Fibroblast of lung (primary cell): Measurements from ENCODE around the gene POU4F3. TPM values are rescaled to one million over a fixed set of nuclear protein-coding genes. Genes with fewer than 3 reads are reported as not detected.

Experiments used
- DNase-seq, 2 donors: peaks; one replicate each; pipeline versions ENCODE4 v3.0.0 to v3.0.0-alpha.2; 2010; ENCODE audit warnings: low read depth in 2 of 2
- H2AFZ ChIP-seq: 2 replicates; pipeline ENCODE4 v1.5.1; 2012; ENCODE audit warnings: low read length, control low read depth, inconsistent platforms
- H3K27ac ChIP-seq: 2 replicates; pipeline ENCODE4 v1.5.1; 2011; ENCODE audit warnings: low read length, control low read depth; ENCODE audit not compliant: insufficient read depth
- H3K27me3 ChIP-seq: 2 replicates; pipeline ENCODE4 v1.5.1; 2011; ENCODE audit warnings: mild to moderate bottlenecking, low read length; ENCODE audit not compliant: control insufficient read depth, insufficient read depth
- H3K36me3 ChIP-seq: 2 replicates; pipeline ENCODE4 v1.5.1; 2011; ENCODE audit warnings: low read length; ENCODE audit not compliant: control insufficient read depth, insufficient read depth
- H3K4me1 ChIP-seq: 2 replicates; pipeline ENCODE4 v1.5.1; 2011; ENCODE audit warnings: low read length; ENCODE audit not compliant: control insufficient read depth, insufficient read depth; ENCODE audit errors: extremely low read depth
- H3K4me2 ChIP-seq: 2 replicates; pipeline ENCODE4 v1.5.1; 2011; ENCODE audit warnings: low read length, control low read depth; ENCODE audit not compliant: insufficient read depth; ENCODE audit errors: extremely low read depth
- H3K4me3 ChIP-seq, 4 experiments: fragments of 200-600 bp in 1 of 4; sonication (generic) in 1 of 4; replicated peaks in 1 of 4; 2 replicates each; pipeline ENCODE4 v1.5.1; 2011 to 2016; ENCODE audit warnings: low read length in 4 of 4, low read depth in 3 of 4, mild to moderate bottlenecking in 3 of 4, control low read depth in 2 of 4, inconsistent platforms in 1 of 4, mixed read lengths in 1 of 4; ENCODE audit not compliant: insufficient read depth in 1 of 4; ENCODE audit errors: control extremely low read depth in 1 of 4
- H3K79me2 ChIP-seq: 2 replicates; pipeline ENCODE4 v1.5.1; 2012; ENCODE audit warnings: mild to moderate bottlenecking, low read length, inconsistent platforms; ENCODE audit not compliant: control insufficient read depth, insufficient read depth
- H3K9ac ChIP-seq: 2 replicates; pipeline ENCODE4 v1.5.1; 2011; ENCODE audit warnings: mild to moderate bottlenecking, low read length, control low read depth; ENCODE audit not compliant: insufficient read depth
- H3K9me3 ChIP-seq: 2 replicates; pipeline ENCODE4 v1.5.1; 2012; ENCODE audit warnings: low read depth, low read length; ENCODE audit not compliant: control insufficient read depth, insufficient read depth
- H4K20me1 ChIP-seq: 2 replicates; pipeline ENCODE4 v1.5.1; 2011; ENCODE audit warnings: low read length; ENCODE audit not compliant: control insufficient read depth, insufficient read depth; ENCODE audit errors: extremely low read depth
- EZH2 ChIP-seq: IDR thresholded peaks from 2 replicates; pipeline ENCODE4 v1.5.1; 2012; ENCODE audit warnings: low read length, control low read depth, mild to moderate bottlenecking; ENCODE audit errors: missing control alignments
- polyA plus RNA-seq, 2 donors: library from polyadenylated mRNA; depleted of rRNA in 1 of 2; stranded (reverse) in 1 of 2; unstranded in 1 of 2; fragments of >200 nt; gene quantifications; 2 replicates each; pipeline ENCODE4 v1.2.1, GENCODE V29; 2011 to 2012; ENCODE audit warnings: missing spikeins in 1 of 2
- total RNA-seq: library from RNA; depleted of rRNA; stranded (reverse); fragments of >200 nt; gene quantifications from 2 replicates; pipeline ENCODE4 v1.2.1, GENCODE V29; 2014
- TF ChIP-seq, protein P1 (sequence below), 2 donors: IDR thresholded peaks in 1 of 2; conservative IDR thresholded peaks in 1 of 2; 1 replicate in 1 of 2; 2 replicates in 1 of 2; pipeline ENCODE4 v1.5.1; 2011 to 2012; ENCODE audit warnings: low read length in 2 of 2, control low read depth in 1 of 2, inconsistent platforms in 1 of 2, low read depth in 1 of 2, mild to moderate bottlenecking in 1 of 2

The POU4F3 gene
- total and polyA plus RNA-seq, 2 donors (not counting 1 experiment from before 2014, with no cell fraction given): not detected

- Histone ChIP-seq H2AFZ (no peak overlapping the region), H3K4me1 (no peaks in the 10 kb centered on the region), H4K20me1 (no peaks in the 10 kb centered on the region), H3K4me2 (no peak overlapping the region), H3K36me3 (no peaks in the 10 kb centered on the region), H3K27ac (no peak overlapping the region), H3K9me3 (no peaks in the 10 kb centered on the region), H3K4me3 (no peak overlapping the region), H3K9ac (no peak overlapping the region), H3K27me3 (no peaks in the 10 kb centered on the region), H3K79me2 (no peaks in the 10 kb centered on the region)
- TF ChIP-seq, protein P1, sequence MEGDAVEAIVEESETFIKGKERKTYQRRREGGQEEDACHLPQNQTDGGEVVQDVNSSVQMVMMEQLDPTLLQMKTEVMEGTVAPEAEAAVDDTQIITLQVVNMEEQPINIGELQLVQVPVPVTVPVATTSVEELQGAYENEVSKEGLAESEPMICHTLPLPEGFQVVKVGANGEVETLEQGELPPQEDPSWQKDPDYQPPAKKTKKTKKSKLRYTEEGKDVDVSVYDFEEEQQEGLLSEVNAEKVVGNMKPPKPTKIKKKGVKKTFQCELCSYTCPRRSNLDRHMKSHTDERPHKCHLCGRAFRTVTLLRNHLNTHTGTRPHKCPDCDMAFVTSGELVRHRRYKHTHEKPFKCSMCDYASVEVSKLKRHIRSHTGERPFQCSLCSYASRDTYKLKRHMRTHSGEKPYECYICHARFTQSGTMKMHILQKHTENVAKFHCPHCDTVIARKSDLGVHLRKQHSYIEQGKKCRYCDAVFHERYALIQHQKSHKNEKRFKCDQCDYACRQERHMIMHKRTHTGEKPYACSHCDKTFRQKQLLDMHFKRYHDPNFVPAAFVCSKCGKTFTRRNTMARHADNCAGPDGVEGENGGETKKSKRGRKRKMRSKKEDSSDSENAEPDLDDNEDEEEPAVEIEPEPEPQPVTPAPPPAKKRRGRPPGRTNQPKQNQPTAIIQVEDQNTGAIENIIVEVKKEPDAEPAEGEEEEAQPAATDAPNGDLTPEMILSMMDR (conservative IDR thresholded peaks at IDR 0.05 in 1 of 2, IDR thresholded peaks at IDR 0.05 in 1 of 2; ENCODE audit: low read depth in 1 of 2, low read length in 2 of 2): no peak
- TF ChIP-seq EZH2: no peak
- no peak for DNase-seq
Observed at GRCh38 chr5:146327257-146327870, 11.3 kb upstream of the POU4F3 start.

GRCh38 chr5:146327989-146328388 lies 10.7 kb upstream of the POU4F3 start:
- no peak for DNase-seq
- H3K27me3 ChIP-seq: no peaks in the 10 kb centered on the region
- H3K9ac ChIP-seq: no peak overlapping the region
- no peaks in the 10 kb centered on the region for H3K36me3 ChIP-seq
- H3K4me1 ChIP-seq: no peaks in the 10 kb centered on the region
- no peak overlapping the region for H3K4me3 ChIP-seq
- H2AFZ ChIP-seq: no peak overlapping the region
- no peaks in the 10 kb centered on the region for H3K9me3 ChIP-seq
- TF ChIP-seq, protein P1 (conservative IDR thresholded peaks at IDR 0.05 in 1 of 2, IDR thresholded peaks at IDR 0.05 in 1 of 2; ENCODE audit: low read depth in 1 of 2, low read length in 2 of 2): no peak
- no peak for TF ChIP-seq EZH2
- H4K20me1 ChIP-seq: no peaks in the 10 kb centered on the region
- H3K79me2 ChIP-seq: no peaks in the 10 kb centered on the region
- H3K27ac ChIP-seq: no peak overlapping the region
- no peak overlapping the region for H3K4me2 ChIP-seq

DNA sequence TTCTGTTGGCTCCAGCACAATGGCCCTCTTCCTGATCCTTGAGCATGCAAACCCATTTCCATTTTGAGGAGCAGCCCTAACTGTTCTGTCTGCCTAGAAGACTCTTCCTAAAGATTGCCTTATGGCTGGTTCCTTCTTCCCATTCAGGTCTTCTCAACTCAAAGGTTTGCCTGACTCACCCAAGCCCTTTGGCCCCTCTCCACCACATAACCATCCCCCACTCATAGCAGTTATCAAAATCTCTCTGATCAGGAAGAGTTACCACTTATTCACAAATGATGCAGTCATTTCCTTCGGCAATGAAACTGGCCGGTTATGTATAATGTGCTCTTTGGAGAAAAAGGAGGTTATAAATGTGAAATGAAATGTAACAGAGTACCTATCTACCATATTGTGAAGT lies 8.9 kb upstream of the POU4F3 start:
- H3K4me2 ChIP-seq: no peak overlapping the region
- H3K27me3 ChIP-seq: peaks cover 11% of the 10 kb centered on the region
- no peaks in the 10 kb centered on the region for H3K36me3 ChIP-seq
- no peaks in the 10 kb centered on the region for H4K20me1 ChIP-seq
- H3K27ac ChIP-seq: no peak overlapping the region
- DNase-seq: no peak
- no peaks in the 10 kb centered on the region for H3K4me1 ChIP-seq
- H2AFZ ChIP-seq: no peak overlapping the region
- H3K9ac ChIP-seq: no peak overlapping the region
- no peaks in the 10 kb centered on the region for H3K9me3 ChIP-seq
- H3K79me2 ChIP-seq: no peaks in the 10 kb centered on the region
- H3K4me3 ChIP-seq: no peak overlapping the region
- no peak for TF ChIP-seq EZH2
- TF ChIP-seq, protein P1 (conservative IDR thresholded peaks at IDR 0.05 in 1 of 2, IDR thresholded peaks at IDR 0.05 in 1 of 2; ENCODE audit: low read depth in 1 of 2, low read length in 2 of 2): no peak
